SK-N-SH (cell line): ENCODE data around the gene FOCAD.

ENCODE experiments used
- CTCF ChIP-seq: fragments of 200-600 bp; sonication (generic); IDR thresholded peaks from 2 replicates; pipeline ENCODE4 v1.6.1; 2017; ENCODE audit warnings: antibody characterized with exemption, mild to moderate bottlenecking, moderate library complexity
- EZH2phosphoT487 ChIP-seq: fragments of 200-600 bp; sonication (generic); IDR thresholded peaks from 2 replicates; pipeline ENCODE4 v1.6.1; 2017; ENCODE audit warnings: low read depth, mixed run types, mild to moderate bottlenecking, antibody characterized with exemption, moderate library complexity, borderline replicate concordance
- JUND ChIP-seq: IDR thresholded peaks from 2 replicates; pipeline ENCODE4 v1.4.0; 2012
- MEF2A ChIP-seq: IDR thresholded peaks from 2 replicates; pipeline ENCODE4 v1.4.0; 2012; ENCODE audit warnings: low read depth, borderline replicate concordance
- REST ChIP-seq: IDR thresholded peaks from 2 replicates; pipeline ENCODE4 v1.6.1; 2012; ENCODE audit warnings: mild to moderate bottlenecking, low read depth, low read length, moderate library complexity
- TEAD4 ChIP-seq: IDR thresholded peaks from 2 replicates; pipeline ENCODE4 v1.4.0; 2012; ENCODE audit warnings: mild to moderate bottlenecking, borderline replicate concordance; ENCODE audit not compliant: insufficient read depth
- YY1 ChIP-seq: IDR thresholded peaks from 2 replicates; pipeline ENCODE4 v1.4.0; 2012; ENCODE audit warnings: low read depth, mild to moderate bottlenecking
- TF ChIP-seq, protein P1 (sequence below): IDR thresholded peaks from 2 replicates; pipeline ENCODE4 v1.4.0; 2012; ENCODE audit warnings: low read depth

DNA sequence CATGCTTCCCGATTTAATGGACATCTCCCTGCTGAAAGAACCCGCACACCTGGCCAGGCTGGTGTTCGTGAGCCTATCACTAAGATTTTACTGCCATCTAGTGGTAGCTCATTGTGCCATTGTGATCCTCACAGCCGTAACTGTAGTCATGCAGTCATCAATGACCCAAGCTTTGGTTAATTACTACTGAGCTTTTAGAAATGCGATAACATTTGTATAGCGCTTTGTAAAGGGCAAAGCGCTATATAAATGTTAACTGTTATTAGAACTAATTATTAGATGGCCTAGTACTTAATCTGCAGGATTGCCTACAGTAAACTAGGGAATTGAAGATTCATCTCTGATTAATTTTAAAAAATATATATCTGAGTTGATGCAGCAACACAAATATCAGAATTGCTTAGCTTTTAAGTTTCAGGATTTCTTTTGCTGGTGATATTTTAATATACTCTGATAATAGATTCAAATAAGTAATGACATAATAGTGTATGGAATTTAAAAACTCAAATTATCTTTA, 257.2 kb downstream of the FOCAD start:
- TF ChIP-seq CTCF = peak; percentile 93
- no peak for TF ChIP-seq YY1
- TF ChIP-seq EZH2phosphoT487 = no peak
- no peak for TF ChIP-seq REST
- TF ChIP-seq MEF2A = no peak
- no peak for TF ChIP-seq TEAD4
- TF ChIP-seq JUND = no peak
- TF ChIP-seq, protein P1, sequence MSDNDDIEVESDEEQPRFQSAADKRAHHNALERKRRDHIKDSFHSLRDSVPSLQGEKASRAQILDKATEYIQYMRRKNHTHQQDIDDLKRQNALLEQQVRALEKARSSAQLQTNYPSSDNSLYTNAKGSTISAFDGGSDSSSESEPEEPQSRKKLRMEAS = no peak
